GM18526 (cell line): ENCODE measurements around the gene MATN3.

Experiments used
- POLR2A ChIP-seq: IDR thresholded peaks from 3 replicates; pipeline ENCODE4 v1.6.1; 2011; ENCODE audit not compliant: insufficient read length; ENCODE audit errors: extremely low read depth

MATN3 gene

GRCh38 chr2:20048488-20049448, 36.3 kb upstream of the MATN3 start:
- no peak for TF ChIP-seq POLR2A

GRCh38 chr2:20044778-20045177, 32.3 kb upstream of the MATN3 start:
- no peak for TF ChIP-seq POLR2A

- TF ChIP-seq POLR2A = no peak
Observed at GRCh38 chr2:20042531-20042930, 30.1 kb upstream of the MATN3 start.

- no peak for TF ChIP-seq POLR2A
Observed at GRCh38 chr2:20040489-20041172, 28.2 kb upstream of the MATN3 start.

- no peak for TF ChIP-seq POLR2A
Observed at GRCh38 chr2:20037660-20038059, 25.2 kb upstream of the MATN3 start.

- TF ChIP-seq POLR2A = no peak
Observed at GRCh38 chr2:20035955-20036666, 23.6 kb upstream of the MATN3 start.

- no peak for TF ChIP-seq POLR2A
Observed at GRCh38 chr2:20034821-20035220, 22.4 kb upstream of the MATN3 start.

GRCh38 chr2:20034218-20034617, 21.8 kb upstream of the MATN3 start:
- TF ChIP-seq POLR2A = no peak

- TF ChIP-seq POLR2A = no peak
Observed at GRCh38 chr2:20033322-20033721, 20.9 kb upstream of the MATN3 start.

GRCh38 chr2:20030224-20030623, 17.8 kb upstream of the MATN3 start:
- no peak for TF ChIP-seq POLR2A

GRCh38 chr2:20027705-20028434, 15.4 kb upstream of the MATN3 start:
- no peak for TF ChIP-seq POLR2A

GRCh38 chr2:20027260-20027677, 14.8 kb upstream of the MATN3 start:
- TF ChIP-seq POLR2A = no peak

- no peak for TF ChIP-seq POLR2A
Observed at GRCh38 chr2:20025065-20025786, 12.8 kb upstream of the MATN3 start.

- TF ChIP-seq POLR2A = no peak
Observed at GRCh38 chr2:20023688-20024087, 11.2 kb upstream of the MATN3 start.

- no peak for TF ChIP-seq POLR2A
Observed at GRCh38 chr2:20021405-20022009, 9.0 kb upstream of the MATN3 start.
